ENCODE data around the gene SERPINA3. TPM values are rescaled to one million over a fixed set of nuclear protein-coding genes. Genes with fewer than 3 reads are reported as not detected.

SERPINA3 gene
- total and polyA plus RNA-seq, 2 of the 8 experiments (the other 6 are each of a cell fraction or from before 2014, with no cell fraction given): not detected

DNA sequence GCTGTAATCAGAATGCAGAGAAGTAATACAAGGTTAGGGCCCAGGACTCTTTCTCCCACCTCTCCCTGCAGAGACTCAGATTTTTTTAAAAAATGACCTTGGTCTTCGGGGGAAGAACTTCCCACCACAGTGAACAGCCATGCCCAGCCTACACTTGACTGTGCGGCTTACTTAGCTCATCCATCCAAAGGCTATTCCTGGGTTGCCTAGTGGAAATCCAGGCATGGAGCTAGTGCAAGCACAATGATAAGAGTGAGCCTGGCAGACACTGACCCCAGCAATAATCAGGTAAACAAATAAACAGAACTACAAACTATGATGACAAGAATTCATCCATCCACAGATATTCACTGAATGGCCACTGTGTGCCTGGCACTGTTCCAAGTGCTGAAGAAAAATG is 16.3 kb upstream of the SERPINA3 start:
- Histone ChIP-seq H3K27ac (ENCODE audit: low read depth, low read length) (no peak overlapping the region), H3K4me1 (replicated peaks in 1 of 4; ENCODE audit: control insufficient read depth in 3 of 4, insufficient read depth in 4 of 4, low read length in 3 of 4) (peaks cover 0 to 7% (median 4%) of the 10 kb centered on the region in 4 experiments; a peak in 5 of 7 replicates), H4K8ac (ENCODE audit: extremely low read depth, insufficient read depth, low read length) (no peak overlapping the region), H3K4me2 (ENCODE audit: insufficient read depth in 1 of 2, low read depth in 2 of 2, low read length in 2 of 2) (no peak overlapping the region), H2BK12ac (ENCODE audit: low read depth, low read length) (no peak overlapping the region), H2BK5ac (ENCODE audit: low read depth, low read length) (no peak overlapping the region), H4K20me1 (replicated peaks in 1 of 2; ENCODE audit: control insufficient read depth in 1 of 2, insufficient read depth in 2 of 2, low read length in 2 of 2) (no peaks in the 10 kb centered on the region), H3K4me3 (ENCODE audit: extremely low read depth in 1 of 4, insufficient read depth in 2 of 4, low read depth in 3 of 4, low read length in 4 of 4) (no peak overlapping the region), H2BK120ac (replicated peaks; ENCODE audit: low read depth, low read length) (no peak overlapping the region), H2AFZ (ENCODE audit: low read length) (no peak overlapping the region), H3K79me1 (ENCODE audit: low read depth, low read length) (no peaks in the 10 kb centered on the region), H4K91ac (replicated peaks; ENCODE audit: insufficient read length, low read length) (no peak overlapping the region), H3K56ac (replicated peaks; ENCODE audit: insufficient read length, low read depth, low read length) (no peak overlapping the region), H3K23ac (ENCODE audit: insufficient read length) (no peak overlapping the region), H3K27me3 (replicated peaks in 1 of 4; ENCODE audit: control insufficient read depth in 3 of 4, extremely low read depth in 1 of 4, insufficient read depth in 3 of 4, low read length in 3 of 4) (no peaks in the 10 kb centered on the region), H3K4ac (replicated peaks; ENCODE audit: insufficient read length, low read depth, low read length) (no peak overlapping the region), H3K14ac (ENCODE audit: insufficient read length) (no peak overlapping the region), H2AK5ac (ENCODE audit: low read depth, low read length) (no peak overlapping the region), H3K79me2 (ENCODE audit: control insufficient read depth in 1 of 2, insufficient read depth in 2 of 2, low read length in 2 of 2) (no peaks in the 10 kb centered on the region), H3K18ac (ENCODE audit: extremely low read depth, low read length) (no peak overlapping the region), H2BK15ac (ENCODE audit: low read length) (no peak overlapping the region), H4K5ac (ENCODE audit: insufficient read length, low read depth, low read length) (no peak overlapping the region), H3K23me2 (ENCODE audit: low read depth, low read length) (peaks cover 3% of the 10 kb centered on the region; the same call in 1 of the 2 replicates), H3K9me3 (ENCODE audit: insufficient read depth in 2 of 2, low read depth in 1 of 2, low read length in 1 of 2) (no peaks in the 10 kb centered on the region), H2BK20ac (ENCODE audit: low read length) (no peak overlapping the region), H3K36me3 (ENCODE audit: control insufficient read depth in 2 of 4, insufficient read depth in 4 of 4, low read length in 3 of 4) (no peaks in the 10 kb centered on the region), H3K9ac (replicated peaks in 1 of 4; ENCODE audit: extremely low read depth in 1 of 4, low read depth in 3 of 4, low read length in 3 of 4) (no peak overlapping the region)
- CTCF ChIA-PET (ENCODE audit: partially characterized antibody): no interaction called here
- FAIRE-seq (no peak), DNase-seq (ENCODE audit: low read depth in 1 of 2, low spot score in 2 of 2) (no peak)
- WGBS, 2 experiments (ENCODE audit: extremely low coverage in 1 of 2, insufficient coverage in 1 of 2, insufficient read length in 1 of 2, insufficient replicate concordance in 2 of 2, low coverage in 1 of 2, low lambda C conversion rate in 2 of 2, missing lambda C conversion rate in 1 of 2): 50% methylated on average over 2 of the region's 2 CpGs; no CpG with 5 or more reads in 1 of the 2 experiments
- POLR2A ChIA-PET (ENCODE audit: partially characterized antibody): no interaction called here
- TF ChIP-seq HDAC6 (IDR thresholded peaks at IDR 0.05; ENCODE audit: low read depth, low read length): no peak
- no peak for TF ChIP-seq SIX5 (IDR thresholded peaks at IDR 0.05; ENCODE audit: low read depth, low read length)
- TF ChIP-seq POLR2A (IDR thresholded peaks at IDR 0.05; ENCODE audit: control extremely low read depth in 1 of 2, low read depth in 2 of 2, low read length in 2 of 2): no peak
- TF ChIP-seq CEBPB (IDR thresholded peaks at IDR 0.05; ENCODE audit: low read depth, low read length): no peak
- TF ChIP-seq, protein P1, sequence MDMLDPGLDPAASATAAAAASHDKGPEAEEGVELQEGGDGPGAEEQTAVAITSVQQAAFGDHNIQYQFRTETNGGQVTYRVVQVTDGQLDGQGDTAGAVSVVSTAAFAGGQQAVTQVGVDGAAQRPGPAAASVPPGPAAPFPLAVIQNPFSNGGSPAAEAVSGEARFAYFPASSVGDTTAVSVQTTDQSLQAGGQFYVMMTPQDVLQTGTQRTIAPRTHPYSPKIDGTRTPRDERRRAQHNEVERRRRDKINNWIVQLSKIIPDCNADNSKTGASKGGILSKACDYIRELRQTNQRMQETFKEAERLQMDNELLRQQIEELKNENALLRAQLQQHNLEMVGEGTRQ (IDR thresholded peaks at IDR 0.05; ENCODE audit: low read length): no peak
- no peak for TF ChIP-seq CTBP2 (IDR thresholded peaks at IDR 0.05; ENCODE audit: borderline replicate concordance, insufficient read depth, insufficient read length, low read length)
- TF ChIP-seq RBBP5 (IDR thresholded peaks at IDR 0.05; ENCODE audit: borderline replicate concordance, low read depth, low read length): no peak
- no peak for TF ChIP-seq RNF2 (IDR thresholded peaks at IDR 0.05; ENCODE audit: borderline replicate concordance, low read depth, low read length, missing control alignments, poor library complexity, severe bottlenecking)
- no peak for TF ChIP-seq SP2 (IDR thresholded peaks at IDR 0.05; ENCODE audit: low read length)
- TF ChIP-seq POLR2AphosphoS5 (IDR thresholded peaks at IDR 0.05; ENCODE audit: low read depth, low read length): no peak
- no peak for TF ChIP-seq RAD21 (IDR thresholded peaks at IDR 0.05 in 1 of 2, conservative IDR thresholded peaks at IDR 0.05 in 1 of 2; ENCODE audit: low read depth in 2 of 2, low read length in 2 of 2)
- TF ChIP-seq, protein P2, sequence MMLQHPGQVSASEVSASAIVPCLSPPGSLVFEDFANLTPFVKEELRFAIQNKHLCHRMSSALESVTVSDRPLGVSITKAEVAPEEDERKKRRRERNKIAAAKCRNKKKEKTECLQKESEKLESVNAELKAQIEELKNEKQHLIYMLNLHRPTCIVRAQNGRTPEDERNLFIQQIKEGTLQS (IDR thresholded peaks at IDR 0.05; ENCODE audit: insufficient read depth, low read depth, low read length): no peak
- no peak for TF ChIP-seq SP4 (IDR thresholded peaks at IDR 0.05; ENCODE audit: low read length)
